DOHH2 (cell line): ENCODE results near the gene GLYR1.

Experiments used
- EZH2phosphoT487 ChIP-seq: fragments of 200-600 bp; sonication (generic); IDR thresholded peaks from 2 replicates; pipeline ENCODE4 v1.6.1; 2017; ENCODE audit warnings: borderline replicate concordance, mild to moderate bottlenecking, antibody characterized with exemption, low read length, moderate library complexity, mixed read lengths
- TF ChIP-seq, protein P1 (sequence below): fragments of 200-600 bp; sonication (generic); IDR thresholded peaks from one replicate; pipeline ENCODE4 v1.5.1; 2014; ENCODE audit warnings: antibody characterized with exemption, mild to moderate bottlenecking, low read depth, low read length; ENCODE audit not compliant: poor library complexity, severe bottlenecking

DNA sequence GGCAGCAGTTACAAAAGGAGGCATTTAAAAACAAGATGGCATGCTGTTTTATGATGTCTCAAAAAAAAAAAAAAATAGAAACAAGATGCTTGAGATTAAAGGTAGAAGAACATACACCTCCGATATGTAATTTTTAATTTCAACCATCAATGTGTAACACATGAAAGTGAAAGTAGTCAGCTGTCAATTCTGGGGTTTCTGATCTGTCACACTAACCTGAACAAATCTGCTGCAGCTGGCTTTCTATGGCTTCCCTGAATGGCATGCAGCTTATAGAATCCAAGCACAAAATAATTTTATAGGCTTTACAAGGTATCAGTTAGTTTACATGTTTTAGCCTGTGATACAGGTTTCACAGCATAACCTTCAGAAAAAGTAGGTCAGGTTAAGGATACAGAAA lies 13.5 kb downstream of the GLYR1 start:
- TF ChIP-seq, protein P1, sequence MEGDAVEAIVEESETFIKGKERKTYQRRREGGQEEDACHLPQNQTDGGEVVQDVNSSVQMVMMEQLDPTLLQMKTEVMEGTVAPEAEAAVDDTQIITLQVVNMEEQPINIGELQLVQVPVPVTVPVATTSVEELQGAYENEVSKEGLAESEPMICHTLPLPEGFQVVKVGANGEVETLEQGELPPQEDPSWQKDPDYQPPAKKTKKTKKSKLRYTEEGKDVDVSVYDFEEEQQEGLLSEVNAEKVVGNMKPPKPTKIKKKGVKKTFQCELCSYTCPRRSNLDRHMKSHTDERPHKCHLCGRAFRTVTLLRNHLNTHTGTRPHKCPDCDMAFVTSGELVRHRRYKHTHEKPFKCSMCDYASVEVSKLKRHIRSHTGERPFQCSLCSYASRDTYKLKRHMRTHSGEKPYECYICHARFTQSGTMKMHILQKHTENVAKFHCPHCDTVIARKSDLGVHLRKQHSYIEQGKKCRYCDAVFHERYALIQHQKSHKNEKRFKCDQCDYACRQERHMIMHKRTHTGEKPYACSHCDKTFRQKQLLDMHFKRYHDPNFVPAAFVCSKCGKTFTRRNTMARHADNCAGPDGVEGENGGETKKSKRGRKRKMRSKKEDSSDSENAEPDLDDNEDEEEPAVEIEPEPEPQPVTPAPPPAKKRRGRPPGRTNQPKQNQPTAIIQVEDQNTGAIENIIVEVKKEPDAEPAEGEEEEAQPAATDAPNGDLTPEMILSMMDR = no peak
- TF ChIP-seq EZH2phosphoT487 = no peak
